Pulmonary artery endothelial cell (primary cell): ENCODE data around the gene LRRC58. TPM values are rescaled to one million over a fixed set of nuclear protein-coding genes. Genes with fewer than 3 reads are reported as not detected.

Source experiments
- DNase-seq: peaks from one replicate; pipeline ENCODE4 v3.0.0-alpha.2; 2011; ENCODE audit warnings: low read depth, low spot score
- total RNA-seq: library from RNA; depleted of rRNA; stranded (reverse); fragments of >200 nt; gene quantifications from 2 replicates; pipeline ENCODE4 v1.2.3, GENCODE V29; 2014

LRRC58 gene
- total RNA-seq, 1 donor from 2014 or later: 16.9 TPM

DNA sequence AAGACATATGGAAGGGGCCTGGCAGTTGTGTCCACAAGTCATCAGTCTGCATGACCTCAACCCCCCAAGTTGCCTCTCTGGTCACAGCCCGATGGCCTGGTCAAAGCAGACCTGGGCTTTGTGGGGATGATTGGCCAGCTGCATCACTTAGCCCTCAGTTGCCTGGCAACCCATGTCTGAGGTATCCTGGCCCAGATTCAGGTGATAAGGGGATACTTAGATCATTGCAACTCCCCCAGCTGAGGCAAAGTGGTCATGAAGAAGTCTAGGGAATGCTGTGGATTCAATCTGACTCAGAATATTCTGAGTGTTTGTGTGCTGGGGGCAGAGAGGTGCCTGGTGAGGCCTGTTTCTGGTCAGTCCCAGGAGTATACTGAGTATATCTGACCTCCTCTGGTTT is 69.1 kb downstream of the LRRC58 start:
- no peak for DNase-seq

DNA sequence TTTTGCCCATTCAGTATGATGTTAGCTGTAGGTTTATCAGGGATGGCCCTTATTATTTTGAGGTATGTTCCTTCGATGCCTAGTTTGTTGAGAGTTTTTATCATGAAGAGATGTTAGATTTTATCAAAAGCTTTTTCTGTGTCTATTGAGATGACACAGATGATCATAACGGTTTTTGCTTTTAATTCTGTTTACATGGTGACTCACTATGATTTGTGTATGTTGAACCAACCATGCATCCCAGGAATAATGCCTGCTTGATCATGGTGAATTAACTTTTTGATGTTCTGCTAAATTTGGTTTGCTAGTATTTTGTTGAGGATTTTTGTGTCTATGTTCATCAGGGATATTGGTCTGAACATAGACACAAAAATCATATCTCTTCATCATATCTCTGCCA is 72.4 kb downstream of the LRRC58 start:
- no peak for DNase-seq

DNA sequence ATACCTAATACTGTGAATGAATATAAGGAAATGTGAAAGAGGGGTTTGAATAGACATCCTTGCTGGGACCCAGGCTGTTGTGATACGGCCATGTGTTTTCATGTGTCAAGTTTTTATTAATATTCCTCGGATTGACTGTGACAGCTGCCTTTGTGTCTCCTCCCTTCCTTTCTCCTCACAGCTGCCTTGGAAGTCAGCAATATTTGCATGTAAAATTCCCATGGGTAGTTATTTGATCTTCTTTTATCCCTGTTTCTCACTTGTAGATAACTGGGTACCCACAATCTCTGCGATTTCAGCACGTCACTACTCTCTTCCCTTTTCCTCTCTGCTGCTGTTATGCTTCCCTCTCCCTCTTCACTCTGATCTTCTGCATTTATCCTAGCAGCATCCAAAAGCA is 73.5 kb downstream of the LRRC58 start:
- no peak for DNase-seq

DNA sequence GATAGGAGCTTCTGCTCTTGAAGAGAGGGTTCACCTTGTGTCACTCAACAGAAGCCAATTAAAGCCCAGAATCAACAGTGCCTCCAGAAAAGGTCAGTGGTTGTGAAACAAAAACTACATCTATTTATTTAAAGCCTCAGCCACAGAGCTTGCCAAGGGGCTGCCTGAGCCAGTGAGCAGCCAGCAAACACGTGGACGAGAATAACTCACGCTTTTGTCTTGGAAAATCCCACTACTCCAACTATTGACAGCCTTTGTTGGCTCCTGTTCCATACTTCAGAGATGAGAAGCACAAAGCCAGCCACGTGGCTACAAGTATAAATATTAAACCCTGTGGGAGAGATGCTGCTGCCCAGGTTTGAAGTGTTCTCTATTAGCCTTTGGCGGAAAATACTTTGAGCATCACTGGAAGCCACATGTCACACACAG is 74.4 kb downstream of the LRRC58 start:
- no peak for DNase-seq

Other genes with a start within 250 kb of the LRRC58 start
- gene GPR156, start 64.1 kb downstream of the LRRC58 start, total RNA-seq: 0.13 and 0.18 TPM in 2 replicates
- 517 and 690 TPM in 2 replicates for gene FSTL1, start 101.6 kb upstream of the LRRC58 start, total RNA-seq
- gene NDUFB4, start 247.0 kb upstream of the LRRC58 start, total RNA-seq: 30.3 and 44.5 TPM in 2 replicates